Measurements from ENCODE around the gene FIP1L1. TPM values are rescaled to one million over a fixed set of nuclear protein-coding genes. Genes with fewer than 3 reads are reported as not detected.
"Not testable (repeated sequence)": the region's sequence is repeated elsewhere in the genome, so short reads cannot be mapped to it uniquely, and the experiment has no call there.

Gene FIP1L1
- polyA plus RNA-seq, 2 of the 4 experiments (the other 2 are of a cell fraction): 27.9 to 40.5 TPM

- TF ChIP-seq EP300 (IDR thresholded peaks at IDR 0.05): no peak
- no peak for TF ChIP-seq ATOH8 (CRISPR knock-in tag; IDR thresholded peaks at IDR 0.05; ENCODE audit: low read depth)
- TF ChIP-seq HES2 (IDR thresholded peaks at IDR 0.05): no peak
- TF ChIP-seq BHLHE40 (IDR thresholded peaks at IDR 0.05; ENCODE audit: low read depth, low read length): no peak
Measured at GRCh38 chr4:53377319-53378170, at the start of gene FIP1L1 (continued).

GRCh38 chr4:53334916-53335315, 42.5 kb upstream of the FIP1L1 start:
- ATAC-seq; H3K9me3 ChIP-seq; H3K4me1 ChIP-seq; H3K4me2 ChIP-seq; POLR2A ChIA-PET; DNase-seq (ENCODE audit: low read depth in 1 of 2, low spot score in 1 of 2); H3K27ac ChIP-seq; FAIRE-seq; H3K4me3 ChIP-seq: not testable (repeated sequence)
- 86% methylated on average over 6 of the region's 6 CpGs for WGBS (ENCODE audit: missing lambda C conversion rate)
- CTCF ChIA-PET: interaction anchor here (1.6 kb wide), 1 partner anchor 319 kb away, joined by 4 read pairs; no protein-coding TSS in a partner anchor

- POLR2A ChIA-PET; H3K4me1 ChIP-seq; DNase-seq (ENCODE audit: low read depth in 1 of 2, low spot score in 1 of 2); H3K27ac ChIP-seq; H3K9me3 ChIP-seq; CTCF ChIA-PET; H3K4me3 ChIP-seq; ATAC-seq; FAIRE-seq; H3K4me2 ChIP-seq: not testable (repeated sequence)
- 94% methylated on average over 12 of the region's 12 CpGs for WGBS (ENCODE audit: missing lambda C conversion rate)
Measured at GRCh38 chr4:53340145-53340544, 37.3 kb upstream of the FIP1L1 start.

- POLR2A ChIA-PET, ATAC-seq: not testable (repeated sequence)
Measured at GRCh38 chr4:53346392-53346791, 31.0 kb upstream of the FIP1L1 start.

GRCh38 chr4:53346920-53347852, 30.3 kb upstream of the FIP1L1 start:
- FAIRE-seq (no peak), DNase-seq (ENCODE audit: low read depth in 1 of 2, low spot score in 1 of 2) (no peak), ATAC-seq (peak in 1 of 2 experiments; percentile 45; a peak in 2 of 6 replicates)
- ChIA-PET POLR2A (no interaction called here), CTCF (no interaction called here)
- 26% methylated on average over 5 of the region's 5 CpGs for WGBS (ENCODE audit: missing lambda C conversion rate)
- Histone ChIP-seq H3K9me3 (no peaks in the 10 kb centered on the region), H3K27ac (no peak overlapping the region), H3K4me2 (no peak overlapping the region), H3K4me3 (no peak overlapping the region), H3K4me1 (no peaks in the 10 kb centered on the region)
- TF ChIP-seq POLR2AphosphoS2 (conservative IDR thresholded peaks at IDR 0.05; ENCODE audit: low read length) (no peak), HMGXB4 (CRISPR knock-in tag; IDR thresholded peaks at IDR 0.05; ENCODE audit: borderline replicate concordance) (no peak), HDAC2 (IDR thresholded peaks at IDR 0.05) (no peak), CBX8 (IDR thresholded peaks at IDR 0.05) (no peak), ELK1 (IDR thresholded peaks at IDR 0.05; ENCODE audit: low read depth, low read length) (no peak), KDM5A (IDR thresholded peaks at IDR 0.05) (no peak), PHF8 (IDR thresholded peaks at IDR 0.05; ENCODE audit: borderline replicate concordance, low read depth) (no peak), RFX5 (IDR thresholded peaks at IDR 0.05) (no peak), ZC3H11A (IDR thresholded peaks at IDR 0.05) (no peak), RCOR1 (IDR thresholded peaks at IDR 0.05; ENCODE audit: low read depth, low read length) (no peak), SMC3 (IDR thresholded peaks at IDR 0.05) (no peak), HOXA7 (CRISPR knock-in tag; IDR thresholded peaks at IDR 0.05) (no peak), BCL3 (IDR thresholded peaks at IDR 0.05) (no peak)

More at GRCh38 chr4:53346392-53346791, 31.0 kb upstream of the FIP1L1 start:
- H3K4me1 ChIP-seq; H3K27ac ChIP-seq; CTCF ChIA-PET; H3K9me3 ChIP-seq; DNase-seq (ENCODE audit: low read depth in 1 of 2, low spot score in 1 of 2); FAIRE-seq; H3K4me3 ChIP-seq; H3K4me2 ChIP-seq: not testable (repeated sequence)
- WGBS (ENCODE audit: missing lambda C conversion rate): 100% methylated on average over 2 of the region's 2 CpGs
